Measurements from ENCODE around the gene INO80. TPM values are rescaled to one million over a fixed set of nuclear protein-coding genes. Genes with fewer than 3 reads are reported as not detected.

The INO80 gene
- total and polyA plus RNA-seq, 2 donors (not counting 1 experiment from before 2014, with no cell fraction given) = 16.3 to 55.7 TPM

GRCh38 chr15:40981186-40981585, 134.9 kb downstream of the INO80 start:
- Mint-ChIP-seq H3K4me3 (no peak overlapping the region), H3K4me1 (no peaks in the 10 kb centered on the region), H3K9me3 (ENCODE audit: insufficient read depth) (no peaks in the 10 kb centered on the region), H3K27me3 (no peaks in the 10 kb centered on the region), H3K27ac (no peak overlapping the region)
- Histone ChIP-seq H3K27ac (ENCODE audit: low read length in 2 of 2) (no peak overlapping the region), H3K27me3 (replicated peaks in 1 of 4; ENCODE audit: control extremely low read depth in 1 of 4, control insufficient read depth in 3 of 4, insufficient read depth in 4 of 4, low read length in 3 of 4) (no peaks in the 10 kb centered on the region), H3K79me2 (ENCODE audit: control insufficient read depth, insufficient read depth, low read length) (no peaks in the 10 kb centered on the region), H2AFZ (ENCODE audit: insufficient read depth, low read depth, low read length, poor library complexity, severe bottlenecking) (no peak overlapping the region), H3K4me1 (ENCODE audit: control insufficient read depth in 2 of 2, insufficient read depth in 2 of 2, low read length in 2 of 2) (no peaks in the 10 kb centered on the region), H3K4me3 (ENCODE audit: control extremely low read depth in 1 of 5, extremely low read depth in 1 of 5, insufficient read depth in 1 of 5, low read depth in 2 of 5, low read length in 4 of 5) (no peak overlapping the region), H3K9ac (ENCODE audit: low read length) (no peak overlapping the region), H3K9me3 (ENCODE audit: control extremely low read depth in 1 of 3, control insufficient read depth in 2 of 3, insufficient read depth in 1 of 3, low read length in 2 of 3) (no peaks in the 10 kb centered on the region), H3K4me2 (replicated peaks; ENCODE audit: low read depth, low read length, poor library complexity, severe bottlenecking) (no peak overlapping the region), H3K36me3 (replicated peaks in 1 of 2; ENCODE audit: control extremely low read depth in 1 of 2, control insufficient read depth in 1 of 2, extremely low read depth in 1 of 2, insufficient read depth in 2 of 2, low read length in 1 of 2) (peaks cover 4 to 96% of the 10 kb centered on the region in 2 experiments), H4K20me1 (ENCODE audit: control insufficient read depth, insufficient read depth, low read length, poor library complexity, severe bottlenecking) (no peaks in the 10 kb centered on the region)
- no peak for DNase-seq
- ATAC-seq (ENCODE audit: low read depth) = no peak
- intact Hi-C loops (cut with micrococcal nuclease) = no loop called here
- 100% methylated on average over 1 of the region's 3 CpGs for WGBS (ENCODE audit: insufficient coverage)
- CTCF ChIA-PET = interaction anchor here (3.0 kb wide), 1 partner anchor 39 kb away, joined by 16 read pairs; no protein-coding TSS in a partner anchor
- no peak for TF ChIP-seq CTCF (IDR thresholded peaks at IDR 0.05)
- no peak for TF ChIP-seq EZH2 (IDR thresholded peaks at IDR 0.05; ENCODE audit: borderline replicate concordance, insufficient read depth, low read depth, low read length, poor library complexity, severe bottlenecking)
- POLR2A ChIA-PET = interaction anchor here (0.6 kb wide), 1 partner anchor 535 kb away, joined by 3 read pairs; no protein-coding TSS in a partner anchor

- POLR2A ChIA-PET = no interaction called here
- no peaks in the 10 kb centered on the region for H3K4me1 Mint-ChIP-seq
- Histone ChIP-seq H3K4me2 (replicated peaks; ENCODE audit: low read depth, low read length, poor library complexity, severe bottlenecking) (no peak overlapping the region), H4K20me1 (ENCODE audit: control insufficient read depth, insufficient read depth, low read length, poor library complexity, severe bottlenecking) (no peaks in the 10 kb centered on the region), H2AFZ (ENCODE audit: insufficient read depth, low read depth, low read length, poor library complexity, severe bottlenecking) (no peak overlapping the region), H3K9ac (ENCODE audit: low read length) (no peak overlapping the region), H3K79me2 (ENCODE audit: control insufficient read depth, insufficient read depth, low read length) (no peaks in the 10 kb centered on the region), H3K27ac (ENCODE audit: low read length in 2 of 2) (no peak overlapping the region), H3K36me3 (replicated peaks in 1 of 2; ENCODE audit: control extremely low read depth in 1 of 2, control insufficient read depth in 1 of 2, extremely low read depth in 1 of 2, insufficient read depth in 2 of 2, low read length in 1 of 2) (peaks cover 0 to 75% of the 10 kb centered on the region in 2 experiments), H3K4me3 (ENCODE audit: control extremely low read depth in 1 of 5, extremely low read depth in 1 of 5, insufficient read depth in 1 of 5, low read depth in 2 of 5, low read length in 4 of 5) (no peak overlapping the region), H3K4me1 (ENCODE audit: control insufficient read depth in 2 of 2, insufficient read depth in 2 of 2, low read length in 2 of 2) (no peaks in the 10 kb centered on the region), H3K27me3 (replicated peaks in 1 of 4; ENCODE audit: control extremely low read depth in 1 of 4, control insufficient read depth in 3 of 4, insufficient read depth in 4 of 4, low read length in 3 of 4) (no peaks in the 10 kb centered on the region), H3K9me3 (ENCODE audit: control extremely low read depth in 1 of 3, control insufficient read depth in 2 of 3, insufficient read depth in 1 of 3, low read length in 2 of 3) (no peaks in the 10 kb centered on the region)
- no peak overlapping the region for H3K27ac Mint-ChIP-seq
- H3K27me3 Mint-ChIP-seq = no peaks in the 10 kb centered on the region
- ATAC-seq (ENCODE audit: low read depth) = no peak
- intact Hi-C loops (cut with micrococcal nuclease) = no loop called here
- no peak overlapping the region for H3K4me3 Mint-ChIP-seq
- CTCF ChIA-PET = interaction anchor here (1.4 kb wide), 1 partner anchor 38 kb away, joined by 4 read pairs; no protein-coding TSS in a partner anchor
- WGBS (ENCODE audit: insufficient coverage) = 99% methylated on average over 4 of the region's 4 CpGs
- H3K9me3 Mint-ChIP-seq (ENCODE audit: insufficient read depth) = no peaks in the 10 kb centered on the region
- no peak for TF ChIP-seq CTCF (IDR thresholded peaks at IDR 0.05)
- no peak for TF ChIP-seq EZH2 (IDR thresholded peaks at IDR 0.05; ENCODE audit: borderline replicate concordance, insufficient read depth, low read depth, low read length, poor library complexity, severe bottlenecking)
- no peak for DNase-seq
These were observed 137.5 kb downstream of the INO80 start for GRCh38 chr15:40978562-40978961.

Data from B cell (primary cell).